ENCODE data around the gene ANKRD62.

The ANKRD62 gene

GRCh38 chr18:12159446-12159845 lies 65.8 kb downstream of the ANKRD62 start:
- no peak for TF ChIP-seq CTCF (IDR thresholded peaks at IDR 0.05; ENCODE audit: control insufficient read depth, extremely low read depth, insufficient read depth)
- no peak overlapping the region for H3K4me3 ChIP-seq (ENCODE audit: low read depth, low read length)
- DNase-seq (ENCODE audit: low read depth), result no peak

- TF ChIP-seq CTCF (IDR thresholded peaks at IDR 0.05; ENCODE audit: control insufficient read depth, extremely low read depth, insufficient read depth), result no peak
- DNase-seq (ENCODE audit: low read depth), result no peak
- H3K4me3 ChIP-seq (ENCODE audit: low read depth, low read length), result no peak overlapping the region
These were observed 69.1 kb downstream of the ANKRD62 start for GRCh38 chr18:12162786-12163185.

GRCh38 chr18:12165038-12165768 lies 71.6 kb downstream of the ANKRD62 start:
- DNase-seq (ENCODE audit: low read depth), result no peak
- H3K4me3 ChIP-seq (ENCODE audit: low read depth, low read length), result no peak overlapping the region
- TF ChIP-seq CTCF (IDR thresholded peaks at IDR 0.05; ENCODE audit: control insufficient read depth, extremely low read depth, insufficient read depth), result no peak

All from LNCaP clone FGC (cell line).